ENCODE data around the gene DAP.
"Not testable (repeated sequence)": the region's sequence is repeated elsewhere in the genome, so short reads cannot be mapped to it uniquely, and the experiment has no call there.

Gene DAP

DNA sequence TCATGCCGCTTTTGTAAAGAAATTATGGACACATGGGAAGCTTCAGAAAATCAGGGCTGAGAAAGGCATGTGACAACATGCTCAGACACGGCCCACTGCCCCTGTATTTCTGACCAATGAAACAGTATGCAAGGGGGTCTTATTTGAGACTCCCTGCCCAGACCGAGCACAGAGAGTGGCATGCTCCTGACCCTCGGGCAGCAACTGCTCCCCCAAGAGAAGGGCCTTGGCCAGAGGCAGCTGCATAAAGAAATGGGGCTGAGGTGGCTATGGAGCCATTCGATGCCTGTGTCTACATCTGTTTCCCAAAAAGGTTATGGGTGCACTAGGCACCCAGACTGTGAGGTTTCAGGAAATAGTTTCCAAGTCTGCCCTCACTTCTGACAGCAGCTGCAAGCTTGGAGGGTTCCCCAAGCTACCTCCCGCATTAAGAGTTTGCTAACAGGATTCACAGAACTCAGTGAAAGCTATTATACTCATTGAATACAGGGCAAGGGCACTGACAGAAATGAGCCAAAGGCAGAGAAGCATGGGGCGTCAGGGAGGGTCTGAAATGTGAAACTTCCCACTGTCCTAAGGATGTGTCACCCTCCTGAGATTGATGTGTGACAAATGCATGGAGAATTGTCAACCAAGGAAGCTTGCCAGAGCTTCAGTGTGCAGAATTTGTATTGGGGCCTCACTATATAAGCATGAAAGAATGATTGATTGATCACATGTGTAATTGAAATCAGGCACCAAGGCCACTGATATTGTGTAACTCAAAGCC, 94.3 kb downstream of the DAP start:
- H3K4me3 ChIP-seq (ENCODE audit: low read length), result no peak overlapping the region
- no peak for DNase-seq (ENCODE audit: low read depth, low spot score)

DNA sequence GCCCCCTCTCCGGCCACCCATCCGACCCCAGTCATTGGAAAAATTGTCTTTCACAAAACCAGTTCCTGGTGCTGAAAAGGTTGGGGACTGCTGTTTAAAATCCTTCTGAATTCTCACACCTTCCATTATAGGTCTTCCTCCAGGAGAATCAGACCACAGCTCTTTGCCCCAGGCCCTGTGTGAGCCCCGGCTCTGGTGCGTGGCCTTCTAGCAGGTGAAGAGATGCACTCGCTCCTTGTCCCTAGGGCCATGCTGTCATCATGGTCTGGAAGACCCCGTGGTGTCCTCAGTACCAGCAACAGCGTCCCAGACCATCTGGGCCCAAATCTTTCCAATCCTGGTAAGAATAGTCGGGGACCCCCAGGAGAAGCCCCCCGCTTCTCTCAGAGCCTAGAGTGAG, 95.2 kb downstream of the DAP start:
- no peak for DNase-seq (ENCODE audit: low read depth, low spot score)
- H3K4me3 ChIP-seq (ENCODE audit: low read length), result no peak overlapping the region

DNA sequence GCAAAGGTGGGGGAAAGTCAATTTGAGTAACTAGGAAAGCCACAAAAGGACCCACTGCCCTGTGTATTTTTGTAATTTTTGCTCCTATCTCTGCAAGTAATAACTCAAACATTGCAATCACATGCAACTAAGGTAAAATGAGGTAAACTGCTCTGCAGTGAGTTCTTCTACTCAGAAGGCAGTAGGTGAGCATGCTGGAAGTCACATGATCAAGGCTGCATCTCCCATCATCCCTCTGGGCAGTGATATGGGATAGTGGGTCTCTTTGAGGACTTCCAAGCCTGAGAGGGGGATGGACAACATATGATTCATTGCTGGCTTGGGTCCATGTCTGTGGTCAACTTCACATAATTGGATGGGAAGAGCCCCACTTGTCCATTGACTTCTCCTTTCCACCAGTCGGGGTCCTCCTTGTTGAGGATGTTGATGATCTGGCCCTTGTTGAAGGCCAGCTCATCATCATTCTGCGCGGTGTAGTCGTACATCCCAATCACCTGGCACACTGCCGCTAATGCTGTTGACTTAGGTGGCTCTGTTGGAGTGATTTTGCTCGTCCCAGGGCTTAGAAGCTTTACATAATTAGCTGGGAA, 96.8 kb downstream of the DAP start:
- H3K4me3 ChIP-seq (ENCODE audit: low read length); DNase-seq (ENCODE audit: low read depth, low spot score): not testable (repeated sequence)

DNA sequence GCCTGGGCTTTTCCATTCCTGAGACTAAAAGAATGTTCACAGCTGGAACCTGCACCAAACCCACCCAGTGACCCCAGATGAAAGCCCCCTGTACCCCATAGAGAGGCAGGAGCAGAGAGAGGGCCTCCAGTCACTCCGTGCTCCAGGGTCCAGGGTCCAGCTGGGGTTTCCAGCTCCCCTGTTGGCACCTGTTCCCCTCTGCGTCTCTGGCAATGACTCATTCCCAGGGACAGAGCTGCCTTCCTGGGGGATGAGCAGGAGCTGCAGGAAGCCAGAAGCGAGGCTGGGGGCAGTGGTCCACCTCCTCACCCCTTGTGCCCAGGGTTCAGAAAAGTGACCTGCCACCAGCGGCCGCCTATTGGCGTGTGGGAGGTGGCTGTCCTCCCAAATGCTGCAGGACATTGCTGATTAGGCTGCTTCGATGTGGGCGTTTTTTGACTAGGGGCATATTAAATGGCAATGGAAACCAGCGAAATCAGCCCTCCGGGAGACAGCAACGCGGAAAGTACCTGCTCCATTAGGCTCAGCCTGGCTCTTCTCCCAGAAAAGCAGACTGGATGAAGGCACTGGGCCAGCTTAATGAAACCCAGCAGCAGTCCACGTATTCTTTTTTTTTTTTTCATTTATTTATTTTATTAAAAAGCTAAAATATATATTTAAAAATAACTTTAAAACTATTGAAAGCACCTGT, 97.4 kb downstream of the DAP start:
- H3K4me3 ChIP-seq (ENCODE audit: low read length), result no peak overlapping the region
- no peak for DNase-seq (ENCODE audit: low read depth, low spot score)

DNA sequence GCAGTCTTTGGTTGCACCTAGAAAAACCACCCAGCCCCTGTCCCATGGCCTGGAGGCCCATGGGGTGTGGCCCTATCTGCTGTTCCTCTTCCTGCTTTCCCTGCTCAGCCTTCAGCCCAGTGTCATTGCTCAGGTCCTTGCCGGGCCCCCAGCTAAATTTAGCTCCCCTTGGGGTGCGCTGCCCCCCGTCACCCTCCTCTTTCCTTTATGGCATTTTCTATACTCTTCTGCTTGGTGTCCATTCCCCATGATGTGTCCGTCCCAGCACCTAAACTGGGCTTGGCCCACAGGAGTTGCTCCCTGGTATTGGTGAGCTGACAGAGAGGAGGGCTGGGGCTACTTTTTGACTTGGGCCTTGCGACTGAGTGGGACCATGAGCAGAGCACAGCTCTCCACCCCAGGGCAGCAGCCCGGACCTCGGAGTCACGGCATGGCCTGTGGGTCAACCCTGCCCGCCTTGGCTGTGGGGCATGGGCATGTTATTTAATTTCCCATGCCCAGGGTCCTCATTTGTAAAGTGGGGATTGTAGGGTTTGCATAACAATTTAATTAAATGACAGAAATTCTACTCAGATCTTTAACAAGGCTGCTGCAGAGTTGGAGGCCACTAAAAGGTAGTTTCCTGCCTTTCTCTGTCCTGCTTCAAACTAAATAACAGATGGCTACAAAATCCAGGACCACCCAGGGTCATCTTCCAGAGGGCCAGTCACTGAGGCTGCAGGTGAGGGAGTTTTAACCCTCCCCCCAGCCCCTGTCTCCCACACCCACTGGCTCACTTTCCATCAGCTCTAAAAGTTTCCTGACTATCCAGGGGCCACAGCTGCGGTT, 98.2 kb downstream of the DAP start:
- no peak overlapping the region for H3K4me3 ChIP-seq (ENCODE audit: low read length)
- no peak for DNase-seq (ENCODE audit: low read depth, low spot score)

DNA sequence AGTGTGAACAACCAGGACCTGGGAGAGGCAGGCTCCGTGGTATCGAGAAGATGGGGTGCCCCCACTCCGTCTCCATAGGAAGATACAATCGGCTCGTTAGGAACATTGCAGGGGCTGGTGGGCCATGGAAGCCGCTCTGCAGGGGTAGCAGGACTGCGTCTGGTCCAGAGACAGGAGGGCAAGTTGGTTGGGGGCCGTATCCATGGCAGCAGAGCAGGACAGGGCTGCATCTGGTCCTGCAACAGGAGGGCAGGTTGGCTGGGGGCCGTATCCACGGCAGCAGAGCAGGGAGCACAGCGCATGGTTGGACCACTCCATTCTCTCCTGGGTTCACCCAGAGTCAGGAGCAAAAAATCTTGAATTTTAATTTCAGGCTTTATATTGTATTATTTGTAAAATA, 99.0 kb downstream of the DAP start:
- no peak for DNase-seq (ENCODE audit: low read depth, low spot score)
- no peak overlapping the region for H3K4me3 ChIP-seq (ENCODE audit: low read length)

DNA sequence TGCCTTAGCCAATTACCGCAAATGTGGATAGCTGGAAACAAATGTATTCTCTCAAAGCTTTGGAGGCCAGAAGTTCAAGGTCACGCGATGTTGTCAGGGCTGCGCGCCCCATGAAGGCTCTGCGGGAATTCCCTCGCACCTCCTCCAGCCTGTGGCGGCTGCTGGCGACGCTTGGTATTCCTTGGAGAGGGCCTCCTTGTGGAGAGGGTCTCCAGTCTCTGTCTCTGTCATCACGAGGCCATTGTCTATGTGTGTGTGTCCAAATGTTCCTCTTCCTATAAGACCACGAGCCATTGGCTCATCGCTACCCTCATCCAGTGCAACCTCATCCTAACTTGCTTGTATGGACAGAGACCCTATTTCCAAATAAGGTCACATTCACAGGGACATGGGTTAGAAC, 99.6 kb downstream of the DAP start:
- H3K4me3 ChIP-seq (ENCODE audit: low read length), result no peak overlapping the region
- no peak for DNase-seq (ENCODE audit: low read depth, low spot score)

DNA sequence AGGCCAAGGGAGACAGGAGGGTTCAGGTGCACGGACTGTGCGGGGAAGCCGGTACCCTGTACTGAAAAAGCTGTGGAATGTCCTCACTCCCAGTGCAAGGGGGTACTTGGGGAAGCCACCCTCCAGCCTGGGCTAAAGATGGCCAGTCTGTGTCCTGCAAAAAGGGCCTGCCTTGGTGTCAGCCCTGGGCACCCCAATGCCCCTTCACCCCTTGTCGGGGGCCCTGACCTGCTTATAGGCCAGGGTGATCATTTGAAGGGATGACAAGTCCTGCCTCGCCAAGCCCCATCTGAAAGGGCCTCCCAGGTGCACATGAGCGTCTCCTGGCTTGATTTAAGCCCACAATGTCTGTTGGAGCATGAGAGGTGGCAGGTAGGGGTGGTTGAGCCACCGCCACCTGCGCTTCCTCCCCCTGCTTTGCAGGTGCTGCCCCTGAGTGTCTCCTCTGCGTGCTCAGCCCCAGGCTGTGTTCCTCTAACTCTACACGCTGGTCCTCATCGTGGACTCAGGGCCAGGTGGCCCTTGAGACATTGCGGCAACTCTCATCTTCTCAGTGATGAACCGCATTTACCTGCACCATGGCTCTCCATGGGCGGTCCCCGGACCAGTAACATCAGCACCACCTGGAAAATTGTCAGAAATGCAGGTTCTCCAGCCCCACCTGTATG, 100.2 kb downstream of the DAP start:
- no peak for DNase-seq (ENCODE audit: low read depth, low spot score)
- H3K4me3 ChIP-seq (ENCODE audit: low read length), result no peak overlapping the region

DNA sequence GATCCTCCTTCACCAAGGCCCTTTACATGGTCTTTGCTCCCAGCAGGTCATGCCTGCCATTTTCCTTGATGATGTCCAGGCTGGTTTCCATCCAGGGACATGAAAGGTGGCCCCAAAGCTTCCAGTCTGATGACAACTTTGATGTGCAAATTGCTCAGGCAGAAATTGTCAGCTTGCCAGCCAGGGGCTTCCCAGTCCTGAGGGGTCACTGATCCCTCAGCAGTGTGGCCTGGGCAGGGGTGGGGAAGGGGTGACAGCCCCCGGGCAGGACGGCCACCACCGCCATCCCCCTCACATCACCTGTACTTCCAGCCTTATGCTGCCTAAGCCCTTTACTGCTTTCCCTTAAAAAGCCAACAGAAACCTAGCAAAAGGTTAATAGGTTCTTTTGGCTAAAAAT, 100.9 kb downstream of the DAP start:
- no peak for DNase-seq (ENCODE audit: low read depth, low spot score)

DNA sequence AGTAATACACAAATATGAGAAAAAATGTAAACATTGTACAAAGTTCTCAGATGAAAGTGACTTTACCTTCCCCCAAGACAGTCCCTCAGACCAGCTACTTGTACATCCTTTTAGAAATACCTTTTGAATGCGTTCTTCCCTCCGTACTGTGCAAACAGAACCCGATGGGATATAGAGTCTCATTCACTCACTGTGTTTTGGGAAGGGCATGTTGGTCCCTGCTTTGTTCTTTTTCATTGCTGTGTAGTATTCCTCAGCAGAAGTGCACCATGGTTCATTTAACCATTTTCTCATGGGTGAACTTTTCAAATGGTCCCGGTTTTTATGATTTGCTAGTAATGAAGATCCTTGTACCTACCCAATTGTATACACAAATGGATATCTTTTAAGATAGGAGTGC, 102.8 kb downstream of the DAP start:
- no peak for DNase-seq (ENCODE audit: low read depth, low spot score)
- no peak overlapping the region for H3K4me3 ChIP-seq (ENCODE audit: low read length)

More for the DNA sequence above, 100.9 kb downstream of the DAP start:
- H3K4me3 ChIP-seq (ENCODE audit: low read length), result no peak overlapping the region

DNA sequence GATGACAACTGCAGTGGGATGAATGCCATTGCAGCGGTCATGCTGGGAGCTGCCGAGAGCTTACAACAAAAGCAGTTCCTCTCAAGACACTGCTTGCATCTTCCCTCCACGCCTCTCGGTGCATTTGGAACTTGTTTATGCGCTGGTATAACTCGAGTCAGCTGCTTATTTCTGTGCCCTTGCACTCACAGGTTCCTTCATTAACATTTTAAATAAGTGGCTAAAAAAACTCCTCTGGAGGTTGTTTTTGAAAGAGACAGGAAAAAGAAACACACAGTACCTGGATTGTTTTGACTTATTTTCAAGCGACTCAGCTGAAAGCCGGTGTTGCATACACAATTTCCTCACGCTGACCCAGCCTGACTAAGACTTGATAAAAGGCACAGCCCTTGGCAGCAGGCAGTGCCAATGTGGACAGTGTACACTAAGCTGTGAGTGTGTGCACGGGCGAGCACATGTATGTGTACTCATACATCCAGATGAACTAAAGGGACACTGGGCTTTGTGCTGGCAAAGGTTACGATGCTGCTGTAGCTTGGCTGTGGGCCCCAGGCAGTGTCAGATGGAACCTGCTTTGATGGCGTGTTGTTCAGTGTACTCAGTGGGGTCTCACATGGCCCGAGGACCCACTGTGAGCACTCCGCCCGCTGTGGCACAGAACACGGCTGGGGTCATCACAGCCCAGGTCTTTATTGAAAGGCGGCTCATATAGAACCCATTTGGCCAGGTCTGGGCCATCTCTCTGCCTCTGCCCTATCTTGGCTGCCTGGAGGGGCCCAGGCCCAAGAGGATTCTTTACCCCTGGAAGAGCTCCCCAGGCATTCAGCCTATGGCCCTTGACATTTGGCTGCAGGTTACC, 104.8 kb downstream of the DAP start:
- no peak overlapping the region for H3K4me3 ChIP-seq (ENCODE audit: low read length)
- no peak for DNase-seq (ENCODE audit: low read depth, low spot score)

DNA sequence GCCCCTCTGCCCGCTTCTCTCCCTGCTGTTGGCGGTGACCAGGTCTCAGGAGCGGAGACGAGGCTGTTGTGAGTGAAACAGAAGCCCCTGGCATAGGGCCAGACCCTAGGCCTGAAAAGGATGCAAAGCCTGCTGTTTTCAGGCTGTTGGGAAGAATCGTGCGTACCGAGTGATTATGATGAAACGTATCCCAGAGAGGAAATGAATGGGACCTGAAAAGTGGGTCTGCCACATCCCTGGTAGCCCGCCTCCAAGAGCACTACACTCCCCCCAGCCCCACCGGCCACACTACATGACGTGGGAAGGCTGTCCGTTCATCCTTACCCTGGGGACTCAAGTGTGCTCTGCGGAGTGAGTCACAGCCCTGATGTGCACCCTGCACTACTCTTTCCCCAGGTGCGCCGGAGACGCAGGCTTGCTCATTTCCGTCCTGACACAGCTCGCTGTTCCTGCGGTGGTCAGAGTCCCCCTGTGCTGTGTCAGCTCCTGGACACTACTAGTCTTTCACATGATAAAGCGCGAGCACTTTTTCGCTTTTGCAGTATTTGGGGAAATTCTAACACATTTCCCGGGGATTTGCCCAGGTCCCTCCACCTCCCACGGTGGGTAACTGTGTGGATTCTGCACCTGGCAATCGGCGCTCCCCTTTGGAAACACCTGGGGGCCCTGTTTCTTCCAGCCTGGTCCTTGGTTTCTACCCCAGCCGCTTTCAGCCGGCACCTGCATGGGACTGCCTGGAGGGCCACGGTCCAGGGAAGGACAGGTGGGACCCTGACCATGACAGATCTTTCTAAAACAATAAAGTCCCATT, 105.7 kb downstream of the DAP start:
- no peak overlapping the region for H3K4me3 ChIP-seq (ENCODE audit: low read length)
- DNase-seq (ENCODE audit: low read depth, low spot score), result no peak

DNA sequence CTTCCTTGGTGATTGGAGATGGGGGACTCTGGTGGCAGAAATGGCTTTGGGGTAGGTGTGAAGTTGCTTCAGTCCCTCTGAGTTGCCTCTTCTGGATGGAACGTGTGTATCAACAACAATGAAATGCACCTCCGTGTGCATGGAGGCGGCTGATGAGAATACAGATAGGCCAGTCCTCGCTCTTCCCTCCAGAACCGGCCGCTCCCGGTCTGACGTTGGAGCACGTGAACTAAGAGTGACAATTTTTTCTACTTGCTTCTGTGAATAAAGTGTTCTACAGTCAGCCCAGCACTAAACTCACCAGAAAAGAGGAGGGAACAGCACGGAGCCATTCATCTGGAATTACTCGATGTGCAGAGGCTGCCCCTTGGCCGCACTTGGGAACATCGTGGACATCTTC, 106.5 kb downstream of the DAP start:
- H3K4me3 ChIP-seq (ENCODE audit: low read length), result no peak overlapping the region
- no peak for DNase-seq (ENCODE audit: low read depth, low spot score)

DNA sequence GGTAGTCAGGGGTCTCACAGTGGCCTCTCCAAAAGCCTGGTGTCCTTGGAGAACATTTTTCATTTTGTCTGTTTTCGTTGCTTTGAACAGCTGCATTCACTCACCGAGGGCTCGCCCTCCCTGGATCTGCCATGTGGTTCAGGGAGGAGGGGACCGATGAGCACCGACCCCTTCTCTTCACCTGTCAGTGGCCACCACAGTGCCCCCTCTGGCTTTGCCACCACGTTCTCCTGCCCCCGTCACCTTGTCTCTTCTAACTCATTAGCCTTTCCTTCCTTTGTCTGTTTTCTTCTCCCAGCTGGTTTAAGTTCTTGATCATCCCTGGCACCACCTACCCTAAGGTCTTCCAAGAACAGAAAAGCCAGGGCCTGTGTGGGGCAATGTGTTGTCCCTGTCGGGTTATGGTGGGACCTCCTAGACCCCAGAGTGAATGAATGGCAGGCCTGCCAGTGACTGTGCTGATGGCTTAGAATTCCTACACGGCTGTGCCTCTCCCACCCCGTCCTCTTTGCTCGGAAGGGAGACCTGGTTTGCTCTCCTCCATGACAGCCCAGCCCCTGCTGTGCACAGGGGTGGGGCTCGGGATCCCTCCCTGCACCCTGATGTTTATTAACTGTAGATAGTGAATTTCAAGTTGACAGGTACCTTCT, 107.2 kb downstream of the DAP start:
- H3K4me3 ChIP-seq (ENCODE audit: low read length), result no peak overlapping the region
- DNase-seq (ENCODE audit: low read depth, low spot score), result no peak

DNA sequence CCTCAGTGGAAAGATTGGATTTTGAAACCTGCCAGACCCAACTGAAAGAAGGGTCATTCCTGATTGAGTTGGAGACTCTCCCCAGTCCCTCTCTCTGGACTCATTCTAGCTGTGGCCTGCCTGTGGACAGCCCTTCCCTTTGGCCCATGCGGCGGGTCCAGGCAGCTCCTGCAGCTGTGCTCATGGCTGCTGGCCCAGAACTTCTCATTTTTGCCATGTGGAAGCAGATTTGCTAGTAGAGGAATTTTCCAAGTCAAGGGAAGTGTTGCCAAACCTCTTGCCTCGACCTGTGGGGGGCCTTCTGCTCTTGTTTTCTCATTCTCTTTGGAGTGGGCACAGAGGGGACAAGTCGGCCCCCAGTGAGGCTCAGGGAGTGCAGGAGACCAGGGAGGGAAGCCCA, 108.0 kb downstream of the DAP start:
- DNase-seq (ENCODE audit: low read depth, low spot score), result no peak
- H3K4me3 ChIP-seq (ENCODE audit: low read length), result no peak overlapping the region

DNA sequence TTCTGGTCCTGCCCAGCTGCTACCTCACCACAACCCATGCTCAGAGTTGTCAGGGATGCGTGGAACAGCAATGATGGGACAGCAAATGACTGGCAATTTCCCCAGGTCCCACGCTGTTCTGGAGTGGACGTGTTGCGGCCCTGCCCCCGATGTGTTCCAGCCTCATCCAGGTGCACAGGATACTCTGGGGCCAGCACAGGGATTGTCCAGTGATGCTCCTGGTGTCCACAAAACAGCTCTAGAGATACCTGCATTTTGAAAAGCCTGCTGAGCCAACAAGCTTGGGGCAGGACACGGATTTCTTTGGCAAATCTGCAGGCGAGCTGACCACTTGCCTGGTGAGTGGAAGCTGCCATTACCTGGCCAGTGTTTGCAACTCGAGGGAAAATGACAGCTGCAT, 108.4 kb downstream of the DAP start:
- H3K4me3 ChIP-seq (ENCODE audit: low read length), result no peak overlapping the region
- no peak for DNase-seq (ENCODE audit: low read depth, low spot score)

DNA sequence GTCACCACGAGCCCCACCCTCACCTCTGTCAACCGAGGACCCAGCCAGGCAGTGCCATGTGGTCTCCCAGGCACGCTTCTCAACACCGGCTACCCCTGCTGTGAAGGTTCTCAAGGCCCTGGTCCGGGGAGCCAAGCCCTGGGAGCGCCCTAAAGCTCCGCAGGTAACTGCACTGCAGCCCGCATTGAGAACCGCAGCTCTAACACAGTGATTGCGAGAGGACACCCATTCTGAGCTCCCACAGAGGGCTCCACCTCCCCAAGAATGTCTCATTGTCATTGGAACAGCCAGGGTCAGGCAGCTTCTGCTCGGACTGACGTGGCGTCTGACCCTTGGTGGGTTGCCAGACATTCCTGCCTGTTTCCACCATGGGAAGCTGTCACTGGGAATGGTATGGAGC, 108.9 kb downstream of the DAP start:
- H3K4me3 ChIP-seq (ENCODE audit: low read length), result no peak overlapping the region
- no peak for DNase-seq (ENCODE audit: low read depth, low spot score)

Data from Jurkat, Clone E6-1 (cell line).